ENCODE results near the gene GINS1.

GRCh38 chr20:25453035-25453810 lies 45.8 kb downstream of the GINS1 start:
- TF ChIP-seq ZNF274 (IDR thresholded peaks at IDR 0.05; ENCODE audit: low read depth, low read length) = no peak
- no peak for TF ChIP-seq YY1 (IDR thresholded peaks at IDR 0.05; ENCODE audit: insufficient read depth, insufficient read length)
